ENCODE measurements around the gene MAEL.

DNA sequence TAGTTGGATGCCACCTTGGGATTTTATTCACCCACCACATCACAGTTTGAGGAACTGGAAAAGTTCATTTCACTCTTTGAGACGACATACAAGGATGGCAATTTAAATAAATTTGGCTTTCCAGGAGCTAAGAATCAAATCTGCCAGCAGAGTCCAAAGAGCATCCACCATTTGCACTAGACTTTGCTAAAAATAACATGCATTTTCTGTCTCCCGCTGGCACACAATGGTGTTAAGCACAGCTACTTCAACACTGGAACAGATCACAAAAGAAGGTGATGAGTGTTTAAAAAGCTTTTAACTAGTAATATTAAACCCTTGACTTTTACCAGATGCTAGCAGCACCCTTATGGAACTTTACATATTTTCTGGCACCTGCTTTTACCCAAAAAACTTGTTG, 44.6 kb downstream of the MAEL start:
- TF ChIP-seq, protein P1, sequence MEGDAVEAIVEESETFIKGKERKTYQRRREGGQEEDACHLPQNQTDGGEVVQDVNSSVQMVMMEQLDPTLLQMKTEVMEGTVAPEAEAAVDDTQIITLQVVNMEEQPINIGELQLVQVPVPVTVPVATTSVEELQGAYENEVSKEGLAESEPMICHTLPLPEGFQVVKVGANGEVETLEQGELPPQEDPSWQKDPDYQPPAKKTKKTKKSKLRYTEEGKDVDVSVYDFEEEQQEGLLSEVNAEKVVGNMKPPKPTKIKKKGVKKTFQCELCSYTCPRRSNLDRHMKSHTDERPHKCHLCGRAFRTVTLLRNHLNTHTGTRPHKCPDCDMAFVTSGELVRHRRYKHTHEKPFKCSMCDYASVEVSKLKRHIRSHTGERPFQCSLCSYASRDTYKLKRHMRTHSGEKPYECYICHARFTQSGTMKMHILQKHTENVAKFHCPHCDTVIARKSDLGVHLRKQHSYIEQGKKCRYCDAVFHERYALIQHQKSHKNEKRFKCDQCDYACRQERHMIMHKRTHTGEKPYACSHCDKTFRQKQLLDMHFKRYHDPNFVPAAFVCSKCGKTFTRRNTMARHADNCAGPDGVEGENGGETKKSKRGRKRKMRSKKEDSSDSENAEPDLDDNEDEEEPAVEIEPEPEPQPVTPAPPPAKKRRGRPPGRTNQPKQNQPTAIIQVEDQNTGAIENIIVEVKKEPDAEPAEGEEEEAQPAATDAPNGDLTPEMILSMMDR (conservative IDR thresholded peaks at IDR 0.05; ENCODE audit: low read depth, low read length) = no peak
- no peak for TF ChIP-seq EZH2phosphoT487 (IDR thresholded peaks at IDR 0.05; ENCODE audit: borderline replicate concordance, low read length)
